Panc1 (cell line): ENCODE data around the gene AGXT2.

Source experiments
- POLR2AphosphoS5 ChIP-seq: IDR thresholded peaks from 2 replicates; pipeline ENCODE4 v1.6.1; 2012; ENCODE audit warnings: mild to moderate bottlenecking, low read depth, low read length, moderate library complexity
- TF ChIP-seq, protein P1 (sequence below): fragments of 450-650 bp; IDR thresholded peaks from 2 replicates; pipeline ENCODE4 v1.5.1; 2017; ENCODE audit warnings: mild to moderate bottlenecking
- TF ChIP-seq, protein P2 (sequence below), 2 experiments: IDR thresholded peaks; 2 replicates each; pipeline ENCODE4 v1.6.1; 2011 to 2012; ENCODE audit warnings: low read depth in 2 of 2, control low read depth in 1 of 2, low read length in 1 of 2, mild to moderate bottlenecking in 1 of 2, moderate library complexity in 1 of 2; ENCODE audit not compliant: insufficient read depth in 1 of 2

DNA sequence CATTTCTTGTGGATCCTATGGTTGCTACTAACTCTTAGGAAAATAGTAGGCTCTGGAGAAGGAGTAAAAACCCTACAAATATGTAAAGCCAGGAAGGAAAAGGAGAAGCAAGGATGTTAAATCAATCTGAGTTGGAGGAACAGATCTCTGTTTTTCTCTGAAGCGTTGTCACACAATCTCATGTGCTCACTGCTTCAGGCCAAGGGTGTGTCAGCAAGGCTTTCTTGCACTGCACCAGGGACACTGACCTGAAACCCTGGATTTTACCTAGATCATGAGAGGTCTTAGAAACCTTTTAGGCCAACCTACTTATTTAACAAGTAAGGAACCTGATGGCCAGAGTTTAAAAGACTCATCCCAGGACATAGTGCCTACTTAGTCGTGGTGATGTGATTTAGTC is 12.5 kb upstream of the AGXT2 start:
- TF ChIP-seq, protein P1, sequence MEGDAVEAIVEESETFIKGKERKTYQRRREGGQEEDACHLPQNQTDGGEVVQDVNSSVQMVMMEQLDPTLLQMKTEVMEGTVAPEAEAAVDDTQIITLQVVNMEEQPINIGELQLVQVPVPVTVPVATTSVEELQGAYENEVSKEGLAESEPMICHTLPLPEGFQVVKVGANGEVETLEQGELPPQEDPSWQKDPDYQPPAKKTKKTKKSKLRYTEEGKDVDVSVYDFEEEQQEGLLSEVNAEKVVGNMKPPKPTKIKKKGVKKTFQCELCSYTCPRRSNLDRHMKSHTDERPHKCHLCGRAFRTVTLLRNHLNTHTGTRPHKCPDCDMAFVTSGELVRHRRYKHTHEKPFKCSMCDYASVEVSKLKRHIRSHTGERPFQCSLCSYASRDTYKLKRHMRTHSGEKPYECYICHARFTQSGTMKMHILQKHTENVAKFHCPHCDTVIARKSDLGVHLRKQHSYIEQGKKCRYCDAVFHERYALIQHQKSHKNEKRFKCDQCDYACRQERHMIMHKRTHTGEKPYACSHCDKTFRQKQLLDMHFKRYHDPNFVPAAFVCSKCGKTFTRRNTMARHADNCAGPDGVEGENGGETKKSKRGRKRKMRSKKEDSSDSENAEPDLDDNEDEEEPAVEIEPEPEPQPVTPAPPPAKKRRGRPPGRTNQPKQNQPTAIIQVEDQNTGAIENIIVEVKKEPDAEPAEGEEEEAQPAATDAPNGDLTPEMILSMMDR = no peak
- TF ChIP-seq, protein P2, sequence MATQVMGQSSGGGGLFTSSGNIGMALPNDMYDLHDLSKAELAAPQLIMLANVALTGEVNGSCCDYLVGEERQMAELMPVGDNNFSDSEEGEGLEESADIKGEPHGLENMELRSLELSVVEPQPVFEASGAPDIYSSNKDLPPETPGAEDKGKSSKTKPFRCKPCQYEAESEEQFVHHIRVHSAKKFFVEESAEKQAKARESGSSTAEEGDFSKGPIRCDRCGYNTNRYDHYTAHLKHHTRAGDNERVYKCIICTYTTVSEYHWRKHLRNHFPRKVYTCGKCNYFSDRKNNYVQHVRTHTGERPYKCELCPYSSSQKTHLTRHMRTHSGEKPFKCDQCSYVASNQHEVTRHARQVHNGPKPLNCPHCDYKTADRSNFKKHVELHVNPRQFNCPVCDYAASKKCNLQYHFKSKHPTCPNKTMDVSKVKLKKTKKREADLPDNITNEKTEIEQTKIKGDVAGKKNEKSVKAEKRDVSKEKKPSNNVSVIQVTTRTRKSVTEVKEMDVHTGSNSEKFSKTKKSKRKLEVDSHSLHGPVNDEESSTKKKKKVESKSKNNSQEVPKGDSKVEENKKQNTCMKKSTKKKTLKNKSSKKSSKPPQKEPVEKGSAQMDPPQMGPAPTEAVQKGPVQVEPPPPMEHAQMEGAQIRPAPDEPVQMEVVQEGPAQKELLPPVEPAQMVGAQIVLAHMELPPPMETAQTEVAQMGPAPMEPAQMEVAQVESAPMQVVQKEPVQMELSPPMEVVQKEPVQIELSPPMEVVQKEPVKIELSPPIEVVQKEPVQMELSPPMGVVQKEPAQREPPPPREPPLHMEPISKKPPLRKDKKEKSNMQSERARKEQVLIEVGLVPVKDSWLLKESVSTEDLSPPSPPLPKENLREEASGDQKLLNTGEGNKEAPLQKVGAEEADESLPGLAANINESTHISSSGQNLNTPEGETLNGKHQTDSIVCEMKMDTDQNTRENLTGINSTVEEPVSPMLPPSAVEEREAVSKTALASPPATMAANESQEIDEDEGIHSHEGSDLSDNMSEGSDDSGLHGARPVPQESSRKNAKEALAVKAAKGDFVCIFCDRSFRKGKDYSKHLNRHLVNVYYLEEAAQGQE (IDR thresholded peaks at IDR 0.05; ENCODE audit: insufficient read depth in 1 of 2, low read depth in 2 of 2, low read length in 1 of 2) = no peak
- no peak for TF ChIP-seq POLR2AphosphoS5
